GM19238 (cell line): Measurements from ENCODE around the gene COL21A1.

ENCODE experiments used
- DNase-seq: peaks from one replicate; pipeline ENCODE4 v3.0.0; 2011; ENCODE audit warnings: low spot score; ENCODE audit not compliant: insufficient read length

The COL21A1 gene

DNA sequence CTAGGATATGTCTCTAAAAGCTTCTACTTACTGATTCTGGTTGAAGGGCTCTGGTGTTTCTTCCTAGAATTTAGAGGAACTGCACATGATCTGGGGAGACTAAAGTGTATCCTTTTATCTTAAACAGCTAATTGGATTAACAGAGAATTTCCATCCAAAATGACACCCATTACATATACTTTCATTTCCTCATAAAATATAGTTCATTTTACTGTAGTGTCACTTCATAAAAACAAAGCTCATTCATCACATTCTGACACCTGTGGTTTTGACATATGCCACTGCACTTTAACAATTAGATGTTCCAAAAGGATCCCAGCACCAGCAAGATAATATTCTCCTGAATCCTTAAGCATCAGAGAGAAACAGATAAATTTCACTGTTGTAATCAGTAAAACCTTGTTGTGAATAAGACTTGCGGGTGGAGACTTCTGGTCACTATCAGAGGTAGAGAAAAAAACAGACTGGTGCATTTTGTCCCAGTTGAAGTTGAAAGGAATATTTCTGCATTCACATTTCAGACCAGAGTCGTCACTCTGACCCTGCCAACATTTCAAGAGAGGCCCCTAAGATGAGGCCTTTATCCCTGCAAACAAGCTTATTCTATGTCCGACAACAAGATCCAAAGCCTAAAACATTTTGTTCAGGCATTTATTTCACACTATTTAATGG, 196.7 kb downstream of the COL21A1 start:
- no peak for DNase-seq

- no peak for DNase-seq
Measured at GRCh38 chr6:56048601-56049000, 198.8 kb downstream of the COL21A1 start.

DNA sequence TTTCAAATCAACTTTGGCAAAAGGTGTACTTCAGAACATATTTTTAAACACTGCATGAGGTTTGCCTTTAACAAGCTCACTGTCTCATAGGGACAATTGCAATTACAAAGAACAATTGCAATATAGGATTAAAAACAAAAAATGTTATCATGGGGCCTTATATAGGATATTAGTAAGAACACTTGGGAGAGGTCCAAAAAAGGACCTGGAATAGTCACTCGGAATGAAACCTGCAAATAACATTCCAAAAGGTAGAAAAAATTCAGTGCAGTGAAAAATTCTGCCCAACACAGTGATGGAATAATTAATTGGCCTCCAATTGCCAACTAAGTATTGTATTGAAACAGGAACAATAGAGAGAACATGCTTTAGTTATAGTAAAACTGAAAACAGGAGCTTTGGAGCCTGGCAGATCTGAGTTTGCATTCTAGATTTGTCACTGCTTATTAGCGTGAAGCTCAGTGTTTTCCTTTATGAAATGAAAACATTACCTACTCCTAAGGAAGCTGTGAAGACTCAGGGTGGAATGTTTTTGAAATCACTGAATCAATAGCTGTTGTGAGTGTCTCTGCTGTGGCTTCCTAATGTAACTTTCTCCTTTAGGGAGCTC, 199.3 kb downstream of the COL21A1 start:
- no peak for DNase-seq

- DNase-seq = no peak
Measured at GRCh38 chr6:56046576-56046975, 200.8 kb downstream of the COL21A1 start.

DNA sequence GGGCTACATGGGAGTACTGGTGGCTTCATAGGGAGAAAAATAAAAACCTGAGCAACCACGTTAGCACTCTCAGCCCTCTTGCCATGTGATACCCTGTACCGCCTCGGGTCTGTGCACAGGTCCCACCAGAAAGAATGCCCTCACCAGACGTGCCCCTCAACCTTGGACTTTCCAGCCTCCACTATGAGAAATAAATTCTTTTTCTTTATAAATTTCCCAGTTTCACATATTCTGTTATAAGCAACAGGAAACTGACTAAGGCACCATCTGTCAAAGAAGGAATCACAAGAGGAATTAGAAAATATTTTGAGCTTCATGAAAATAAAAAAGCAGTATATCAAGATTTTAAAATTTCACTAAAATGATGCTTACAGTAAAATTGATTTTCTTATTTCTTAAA, 203.6 kb downstream of the COL21A1 start:
- DNase-seq = no peak

GRCh38 chr6:56043076-56043475, 204.3 kb downstream of the COL21A1 start:
- no peak for DNase-seq

DNA sequence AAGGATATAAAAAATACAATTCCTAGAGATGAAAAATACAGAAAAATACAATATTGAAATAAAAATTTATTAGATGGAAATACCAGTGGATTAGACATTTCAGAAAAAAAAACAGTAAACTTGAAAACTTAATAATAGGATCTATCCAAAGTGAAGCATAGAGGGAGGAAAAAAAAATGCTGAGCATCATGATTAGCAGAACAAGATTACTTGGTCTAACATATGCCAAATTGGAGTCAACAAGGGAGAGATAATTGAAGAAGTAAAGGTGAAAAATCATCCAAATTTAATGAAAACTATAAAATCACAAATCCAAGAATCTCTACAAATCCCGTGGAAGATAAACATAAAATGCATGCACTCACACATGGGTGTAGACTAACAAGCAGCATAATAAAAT, 205.8 kb downstream of the COL21A1 start:
- no peak for DNase-seq

- DNase-seq = no peak
Measured at GRCh38 chr6:56040889-56041301, 206.5 kb downstream of the COL21A1 start.

GRCh38 chr6:56040223-56040622, 207.2 kb downstream of the COL21A1 start:
- DNase-seq = no peak

GRCh38 chr6:56038764-56039163, 208.6 kb downstream of the COL21A1 start:
- DNase-seq = no peak

- no peak for DNase-seq
Measured at GRCh38 chr6:56037601-56038000, 209.8 kb downstream of the COL21A1 start.

DNA sequence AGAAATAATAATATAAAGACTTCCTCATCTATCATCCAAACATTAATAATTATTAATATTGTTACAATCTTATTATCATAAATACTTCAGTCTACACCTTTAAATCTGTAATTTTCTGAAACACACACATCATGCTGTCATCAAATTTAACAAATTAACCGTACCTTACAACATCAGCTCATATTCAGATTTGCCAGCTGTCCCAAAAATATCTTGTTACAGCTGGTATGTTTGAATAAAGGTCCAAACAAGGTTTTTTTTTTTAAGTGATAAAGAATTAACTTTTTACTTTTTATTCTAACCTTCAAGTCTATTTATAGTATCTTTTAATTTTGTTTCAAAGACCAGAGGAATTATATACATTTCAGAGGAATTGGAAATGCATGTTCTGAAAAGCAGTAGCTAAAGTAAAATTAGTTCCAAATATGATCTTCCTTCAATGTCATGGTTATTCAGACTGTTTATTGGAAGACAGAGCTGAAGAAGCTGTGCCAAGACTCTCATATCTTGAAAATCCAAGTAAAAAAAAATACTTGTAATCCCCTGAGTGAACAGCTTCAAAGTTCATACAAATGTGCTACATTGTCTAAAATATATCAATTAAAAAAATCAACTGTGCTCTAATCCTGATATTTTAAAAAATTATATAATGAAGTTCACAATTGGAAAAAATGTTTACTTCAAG, 210.3 kb downstream of the COL21A1 start:
- DNase-seq = no peak

DNA sequence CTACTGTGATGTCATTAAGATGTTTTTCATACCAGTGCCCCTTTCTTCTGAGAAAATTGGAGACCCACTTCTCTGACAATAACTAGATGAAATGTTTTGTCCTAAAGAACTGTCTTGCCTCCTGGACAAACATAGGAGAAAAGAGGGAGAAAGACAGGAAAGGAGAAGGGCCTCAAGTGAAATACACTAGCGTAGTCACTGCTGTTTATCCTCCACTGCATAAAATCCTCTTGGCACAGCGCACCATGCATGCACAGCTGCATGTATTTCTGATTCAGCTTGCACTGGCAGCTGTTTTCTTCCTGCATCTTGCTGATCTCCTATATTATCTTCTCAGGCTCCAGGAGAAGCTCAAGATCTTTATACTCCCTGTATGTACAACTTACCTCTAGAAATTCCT, 214.0 kb downstream of the COL21A1 start:
- no peak for DNase-seq

DNA sequence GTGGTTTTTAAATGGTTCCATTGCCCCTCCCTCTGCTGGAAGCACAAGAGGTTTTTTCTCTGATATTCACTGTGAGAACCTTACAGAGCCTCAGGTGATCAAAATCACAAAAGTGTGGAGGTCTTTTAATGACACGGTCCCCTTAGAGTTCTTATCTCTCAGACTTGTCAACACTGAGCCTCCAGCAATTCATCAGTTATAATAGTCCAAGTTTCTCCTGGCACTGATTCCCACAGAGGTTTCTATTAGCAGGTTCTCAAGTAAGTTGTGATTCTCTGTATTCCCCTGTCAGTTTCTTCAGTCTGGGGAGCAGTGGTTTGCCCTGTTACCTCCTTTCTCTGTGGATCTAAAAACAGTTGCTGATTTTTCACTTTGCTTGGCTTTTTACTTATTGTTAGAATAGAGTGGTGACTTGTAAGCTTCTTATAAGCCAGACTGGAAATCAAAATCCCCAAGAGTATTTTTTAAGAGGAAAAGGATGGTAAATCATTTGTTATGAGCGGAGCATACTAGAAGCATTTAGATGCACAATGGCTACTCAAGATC, 214.6 kb downstream of the COL21A1 start:
- no peak for DNase-seq

GRCh38 chr6:56027865-56028264, 219.5 kb downstream of the COL21A1 start:
- no peak for DNase-seq

DNA sequence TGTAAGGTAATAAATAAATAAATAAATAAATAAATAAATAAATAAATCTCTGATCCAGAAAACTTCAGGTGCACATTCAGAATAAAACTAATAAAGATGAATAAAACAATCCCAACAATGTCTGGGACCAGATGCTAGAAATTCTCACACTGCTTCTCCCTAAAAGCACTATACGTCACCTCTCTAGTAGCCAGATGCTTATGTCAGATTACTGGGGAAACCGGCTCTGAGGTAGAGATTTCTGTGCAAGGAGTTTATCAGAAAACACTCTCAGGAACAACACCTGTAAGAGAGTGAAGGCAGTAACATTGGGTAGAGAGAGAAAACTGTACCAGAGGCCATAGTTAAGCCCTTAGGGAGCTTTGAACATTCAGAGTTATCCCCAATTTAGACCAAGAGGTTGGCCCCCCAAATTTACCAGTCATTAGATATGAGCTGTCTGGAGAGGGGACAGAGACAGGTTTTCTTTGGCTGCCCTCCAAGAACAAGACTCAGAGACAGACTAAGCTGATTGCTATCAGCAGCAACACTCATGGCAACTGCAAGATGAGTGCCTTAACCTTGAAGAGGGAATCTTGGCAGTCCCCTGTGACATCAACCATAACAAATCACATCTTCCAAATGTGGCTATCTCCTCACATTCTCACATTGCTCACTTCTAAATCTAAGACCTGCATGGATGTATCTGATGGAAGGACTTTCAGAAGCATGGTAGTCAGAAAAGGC, 220.8 kb downstream of the COL21A1 start:
- no peak for DNase-seq

- no peak for DNase-seq
Measured at GRCh38 chr6:56025795-56026194, 221.6 kb downstream of the COL21A1 start.

DNA sequence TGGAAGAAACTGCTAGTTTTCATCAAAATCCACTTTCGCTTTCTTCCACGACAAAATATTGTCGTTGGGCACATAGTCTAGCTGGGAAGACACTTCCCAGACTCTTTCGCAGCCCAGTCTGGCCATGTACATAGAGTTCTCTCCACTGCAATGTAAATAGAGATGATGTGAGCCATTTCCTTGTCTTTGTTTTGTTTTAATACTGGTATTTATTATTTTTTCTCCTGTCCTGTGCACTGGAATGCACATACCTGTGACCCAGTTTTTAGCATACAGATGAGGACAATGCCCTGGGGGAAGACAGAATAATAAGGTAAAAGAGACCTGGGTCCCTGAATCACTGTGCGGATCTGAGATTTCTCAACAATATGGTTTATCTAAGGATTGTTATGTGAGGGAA, 222.4 kb downstream of the COL21A1 start:
- DNase-seq = no peak

DNA sequence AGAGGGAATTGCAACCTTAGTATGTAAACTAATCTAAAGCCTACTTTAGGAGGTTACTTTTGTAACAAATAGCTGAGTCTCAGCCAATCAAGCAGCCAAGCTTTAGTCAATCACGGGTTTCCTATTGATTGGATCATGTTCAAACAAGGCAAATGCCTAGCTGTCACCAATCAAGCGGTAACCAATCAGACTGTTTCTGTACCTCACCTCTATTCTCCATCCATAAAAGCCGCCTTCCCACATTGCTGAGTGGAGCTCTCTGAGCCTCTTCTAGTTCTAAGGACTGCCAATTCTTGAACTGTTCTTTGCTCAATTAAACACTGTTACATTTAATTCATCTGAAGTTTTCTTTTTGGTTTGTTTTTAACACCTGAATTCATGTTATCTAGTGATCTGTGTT, 223.6 kb downstream of the COL21A1 start:
- DNase-seq = no peak

DNA sequence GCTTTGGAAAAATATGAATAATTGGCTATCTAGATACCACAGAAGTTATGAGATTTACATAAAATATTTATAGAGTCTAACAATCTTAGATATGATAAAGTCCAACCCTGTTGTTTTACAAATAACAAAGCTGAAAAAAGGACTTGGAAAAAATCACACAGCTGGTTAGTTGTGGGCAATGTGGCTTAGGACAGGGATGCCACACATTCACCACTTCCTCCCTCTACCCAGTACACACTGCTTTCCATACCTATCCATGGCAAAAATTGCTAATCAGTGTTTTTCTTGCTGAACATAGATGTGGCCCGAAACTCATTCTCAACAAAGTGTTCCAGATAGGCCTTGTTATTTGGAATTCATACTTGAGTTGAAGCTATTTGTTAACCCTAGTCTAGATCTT, 224.7 kb downstream of the COL21A1 start:
- no peak for DNase-seq

- DNase-seq = no peak
Measured at GRCh38 chr6:56021943-56022342, 225.4 kb downstream of the COL21A1 start.

GRCh38 chr6:56019973-56020372, 227.4 kb downstream of the COL21A1 start:
- no peak for DNase-seq
